GM18861 (cell line): ENCODE measurements around the gene PAFAH1B1.
"Not testable (repeated sequence)": the region's sequence is repeated elsewhere in the genome, so short reads cannot be mapped to it uniquely, and the experiment has no call there.

Experiments
- ATAC-seq: cut with Tn5 transposase; IDR thresholded peaks from one replicate; pipeline ENCODE4 v1.9.1; 2021; ENCODE audit not compliant: unreplicated experiment

Gene PAFAH1B1

GRCh38 chr17:2634361-2634960 is 41.0 kb downstream of the PAFAH1B1 start:
- ATAC-seq, result no peak

GRCh38 chr17:2635241-2635640 is 41.8 kb downstream of the PAFAH1B1 start:
- ATAC-seq, result no peak

GRCh38 chr17:2635675-2636074 is 42.2 kb downstream of the PAFAH1B1 start:
- no peak for ATAC-seq

- ATAC-seq, result no peak
Measured at GRCh38 chr17:2636169-2636930, 42.9 kb downstream of the PAFAH1B1 start.

GRCh38 chr17:2637422-2637821 is 44.0 kb downstream of the PAFAH1B1 start:
- no peak for ATAC-seq

GRCh38 chr17:2644971-2645370 is 51.5 kb downstream of the PAFAH1B1 start:
- no peak for ATAC-seq

- no peak for ATAC-seq
Measured at GRCh38 chr17:2647957-2648356, 54.5 kb downstream of the PAFAH1B1 start.

- ATAC-seq, result no peak
Measured at GRCh38 chr17:2649191-2649590, 55.7 kb downstream of the PAFAH1B1 start.

- ATAC-seq, result not testable (repeated sequence)
Measured at GRCh38 chr17:2652911-2653310, 59.5 kb downstream of the PAFAH1B1 start.

- ATAC-seq, result no peak
Measured at GRCh38 chr17:2655546-2655945, 62.1 kb downstream of the PAFAH1B1 start.

- no peak for ATAC-seq
Measured at GRCh38 chr17:2656283-2656682, 62.8 kb downstream of the PAFAH1B1 start.

GRCh38 chr17:2659337-2659736 is 65.9 kb downstream of the PAFAH1B1 start:
- not testable (repeated sequence) for ATAC-seq

GRCh38 chr17:2660410-2660809 is 67.0 kb downstream of the PAFAH1B1 start:
- ATAC-seq, result not testable (repeated sequence)

- no peak for ATAC-seq
Measured at GRCh38 chr17:2672026-2672425, 78.6 kb downstream of the PAFAH1B1 start.

GRCh38 chr17:2679247-2679646 is 85.8 kb downstream of the PAFAH1B1 start:
- not testable (repeated sequence) for ATAC-seq

- no peak for ATAC-seq
Measured at GRCh38 chr17:2680961-2681360, 87.5 kb downstream of the PAFAH1B1 start.

- no peak for ATAC-seq
Measured at GRCh38 chr17:2681650-2682049, 88.2 kb downstream of the PAFAH1B1 start.

GRCh38 chr17:2682176-2682938 is 88.9 kb downstream of the PAFAH1B1 start:
- no peak for ATAC-seq

- no peak for ATAC-seq
Measured at GRCh38 chr17:2683912-2684311, 90.5 kb downstream of the PAFAH1B1 start.

- no peak for ATAC-seq
Measured at GRCh38 chr17:2684549-2684948, 91.1 kb downstream of the PAFAH1B1 start.

GRCh38 chr17:2685696-2686095 is 92.2 kb downstream of the PAFAH1B1 start:
- no peak for ATAC-seq

- no peak for ATAC-seq
Measured at GRCh38 chr17:2687074-2687418, 93.6 kb downstream of the PAFAH1B1 start.
